HG03103 (cell line): ENCODE data around the gene LAMP1.
"Not testable (repeated sequence)": the region's sequence is repeated elsewhere in the genome, so short reads cannot be mapped to it uniquely, and the experiment has no call there.

ENCODE experiments used
- ATAC-seq: cut with Tn5 transposase; IDR thresholded peaks from one replicate; pipeline ENCODE4 v1.9.1; 2021; ENCODE audit warnings: low read depth; ENCODE audit not compliant: unreplicated experiment

LAMP1 gene

GRCh38 chr13:113296823-113297369 is at the start of gene LAMP1:
Gene LAMP1 (plus strand): TSS chr13:113297239. CDS start chr13:113297435, 196 bp downstream.
- peak; percentile 78 for ATAC-seq

- no peak for ATAC-seq
Measured at GRCh38 chr13:113252516-113253095, 44.4 kb upstream of the LAMP1 start.

- ATAC-seq, result not testable (repeated sequence)
Measured at GRCh38 chr13:113257908-113258307, 39.1 kb upstream of the LAMP1 start.

GRCh38 chr13:113258321-113259054 is 38.6 kb upstream of the LAMP1 start:
- ATAC-seq, result no peak

GRCh38 chr13:113260996-113261395 is 36.0 kb upstream of the LAMP1 start:
- no peak for ATAC-seq

GRCh38 chr13:113263016-113263415 is 34.0 kb upstream of the LAMP1 start:
- ATAC-seq, result not testable (repeated sequence)

GRCh38 chr13:113267642-113268405 is 29.2 kb upstream of the LAMP1 start:
- ATAC-seq, result no peak

- ATAC-seq, result no peak
Measured at GRCh38 chr13:113272031-113272430, 25.0 kb upstream of the LAMP1 start.

- ATAC-seq, result no peak
Measured at GRCh38 chr13:113272701-113273181, 24.3 kb upstream of the LAMP1 start.

- no peak for ATAC-seq
Measured at GRCh38 chr13:113273321-113273720, 23.7 kb upstream of the LAMP1 start.

- no peak for ATAC-seq
Measured at GRCh38 chr13:113273851-113274590, 23.0 kb upstream of the LAMP1 start.

- ATAC-seq, result no peak
Measured at GRCh38 chr13:113274721-113275120, 22.3 kb upstream of the LAMP1 start.

GRCh38 chr13:113275387-113275786 is 21.7 kb upstream of the LAMP1 start:
- ATAC-seq, result no peak

GRCh38 chr13:113280126-113280525 is 16.9 kb upstream of the LAMP1 start:
- ATAC-seq, result no peak

- ATAC-seq, result no peak
Measured at GRCh38 chr13:113283904-113284303, 13.1 kb upstream of the LAMP1 start.

- no peak for ATAC-seq
Measured at GRCh38 chr13:113288880-113289279, 8.2 kb upstream of the LAMP1 start.

GRCh38 chr13:113291129-113291528 is 5.9 kb upstream of the LAMP1 start:
- ATAC-seq, result no peak

- ATAC-seq, result no peak
Measured at GRCh38 chr13:113292021-113292862, 4.8 kb upstream of the LAMP1 start.

GRCh38 chr13:113293686-113294085 is 3.4 kb upstream of the LAMP1 start:
- ATAC-seq, result no peak
